ENCODE results near the gene PROK1. TPM values are rescaled to one million over a fixed set of nuclear protein-coding genes. Genes with fewer than 3 reads are reported as not detected.

Gene PROK1
- total RNA-seq, 1 experiment from 2014 or later: not detected

DNA sequence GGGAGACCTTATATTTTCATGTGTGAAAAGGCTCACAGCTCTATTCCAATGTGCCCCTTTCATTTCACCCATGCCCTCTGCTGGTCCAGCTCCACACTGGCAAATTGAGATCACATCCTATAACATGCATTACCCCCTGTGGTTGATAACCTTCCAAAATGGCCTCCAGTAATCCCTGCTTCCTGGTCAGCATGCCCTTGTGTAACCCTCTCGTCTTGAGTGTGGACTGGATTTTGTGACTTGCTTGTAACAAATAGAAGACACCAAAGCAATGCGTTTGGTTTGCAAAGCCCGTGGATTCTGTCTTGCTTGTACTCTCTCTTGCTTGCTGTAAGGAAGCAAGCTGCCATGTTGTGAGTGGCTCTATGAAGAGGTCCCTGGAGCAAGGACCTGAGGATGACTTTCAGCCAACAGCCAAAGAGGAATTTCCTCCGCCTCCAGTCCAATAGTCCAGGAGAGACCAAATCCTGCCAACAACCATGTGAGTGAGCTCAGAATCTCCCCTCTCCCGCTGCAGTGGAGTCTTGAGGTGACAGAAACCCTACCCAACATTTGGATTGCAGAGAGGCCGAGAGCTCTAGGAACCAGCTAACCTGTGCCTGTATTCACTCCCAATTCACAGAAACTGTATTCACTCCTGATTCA, 50.7 kb downstream of the PROK1 start:
- Histone ChIP-seq H3K27me3 (replicated peaks; ENCODE audit: insufficient read depth, low read depth, low read length, poor library complexity) (no peaks in the 10 kb centered on the region), H3K27ac (ENCODE audit: low read depth, low read length, poor library complexity, severe bottlenecking) (no peak overlapping the region), H3K36me3 (ENCODE audit: insufficient read depth, low read length, poor library complexity, severe bottlenecking) (no peaks in the 10 kb centered on the region), H3K9me3 (ENCODE audit: low read depth, low read length, poor library complexity, severe bottlenecking) (no peaks in the 10 kb centered on the region), H3K4me3 (ENCODE audit: low read depth, low read length, poor library complexity, severe bottlenecking) (no peak overlapping the region), H3K4me1 (ENCODE audit: insufficient read depth, low read length, poor library complexity, severe bottlenecking) (no peaks in the 10 kb centered on the region)
- intact Hi-C loops (cut with micrococcal nuclease; ENCODE audit: unreplicated experiment): no loop called here
- ChIA-PET CTCF (no interaction called here), POLR2A (ENCODE audit: low non-redundant PET) (no interaction called here)
- TF ChIP-seq EZH2 (IDR thresholded peaks at IDR 0.05; ENCODE audit: borderline replicate concordance, low read depth, low read length, poor library complexity, severe bottlenecking): no peak
- TF ChIP-seq, protein P1, sequence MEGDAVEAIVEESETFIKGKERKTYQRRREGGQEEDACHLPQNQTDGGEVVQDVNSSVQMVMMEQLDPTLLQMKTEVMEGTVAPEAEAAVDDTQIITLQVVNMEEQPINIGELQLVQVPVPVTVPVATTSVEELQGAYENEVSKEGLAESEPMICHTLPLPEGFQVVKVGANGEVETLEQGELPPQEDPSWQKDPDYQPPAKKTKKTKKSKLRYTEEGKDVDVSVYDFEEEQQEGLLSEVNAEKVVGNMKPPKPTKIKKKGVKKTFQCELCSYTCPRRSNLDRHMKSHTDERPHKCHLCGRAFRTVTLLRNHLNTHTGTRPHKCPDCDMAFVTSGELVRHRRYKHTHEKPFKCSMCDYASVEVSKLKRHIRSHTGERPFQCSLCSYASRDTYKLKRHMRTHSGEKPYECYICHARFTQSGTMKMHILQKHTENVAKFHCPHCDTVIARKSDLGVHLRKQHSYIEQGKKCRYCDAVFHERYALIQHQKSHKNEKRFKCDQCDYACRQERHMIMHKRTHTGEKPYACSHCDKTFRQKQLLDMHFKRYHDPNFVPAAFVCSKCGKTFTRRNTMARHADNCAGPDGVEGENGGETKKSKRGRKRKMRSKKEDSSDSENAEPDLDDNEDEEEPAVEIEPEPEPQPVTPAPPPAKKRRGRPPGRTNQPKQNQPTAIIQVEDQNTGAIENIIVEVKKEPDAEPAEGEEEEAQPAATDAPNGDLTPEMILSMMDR (conservative IDR thresholded peaks at IDR 0.05; ENCODE audit: low read depth, low read length): no peak
- DNase-seq (ENCODE audit: low spot score): no peak
- BruUV-seq (replicated peaks): no TSS peak

DNA sequence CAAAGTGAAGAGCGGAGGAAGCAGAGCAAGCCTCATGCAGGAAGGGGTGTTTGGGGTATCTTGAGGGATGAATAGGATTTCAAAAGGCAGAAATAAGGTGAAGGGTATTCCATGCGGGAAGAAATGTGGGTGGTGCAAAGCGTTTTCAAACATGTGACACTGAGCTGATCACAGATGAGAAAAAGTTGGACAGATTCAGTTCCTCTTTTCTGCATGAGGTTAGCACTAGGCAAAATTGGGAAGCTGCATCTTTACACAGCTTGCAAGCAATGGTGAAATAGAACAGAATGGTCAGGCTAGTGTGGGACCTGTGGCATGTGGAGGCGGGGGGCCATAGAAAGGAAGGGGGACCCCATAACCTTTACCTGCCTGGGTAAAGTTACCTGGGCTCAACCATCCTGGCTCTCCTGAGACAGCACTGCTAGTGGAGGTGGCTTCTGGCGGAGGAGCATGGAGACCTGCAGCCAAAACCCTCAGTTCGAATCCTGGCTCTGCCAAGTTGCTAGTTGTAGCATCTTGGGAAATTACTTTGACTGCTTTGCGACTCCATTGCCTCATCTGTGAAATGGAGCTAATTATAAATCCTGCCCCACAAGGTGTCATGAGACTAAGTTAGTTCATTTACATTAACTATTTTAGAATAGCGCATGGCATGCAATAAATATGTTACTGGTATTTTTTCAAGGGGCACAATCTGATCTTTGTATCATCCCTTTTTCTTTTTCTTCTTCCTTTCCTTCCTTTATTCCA, 51.6 kb downstream of the PROK1 start:
- ChIA-PET CTCF (interaction anchor here (0.6 kb wide), 1 partner anchor 17 kb away, joined by 3 read pairs; no protein-coding TSS in a partner anchor), POLR2A (ENCODE audit: low non-redundant PET) (no interaction called here)
- DNase-seq (ENCODE audit: low spot score): no peak
- intact Hi-C loops (cut with micrococcal nuclease; ENCODE audit: unreplicated experiment): no loop called here
- no peak overlapping the region for H3K4me3 ChIP-seq (ENCODE audit: low read depth, low read length, poor library complexity, severe bottlenecking)
- no peaks in the 10 kb centered on the region for H3K4me1 ChIP-seq (ENCODE audit: insufficient read depth, low read length, poor library complexity, severe bottlenecking)
- H3K27me3 ChIP-seq (replicated peaks; ENCODE audit: insufficient read depth, low read depth, low read length, poor library complexity): no peaks in the 10 kb centered on the region
- no peak for TF ChIP-seq EZH2 (IDR thresholded peaks at IDR 0.05; ENCODE audit: borderline replicate concordance, low read depth, low read length, poor library complexity, severe bottlenecking)
- TF ChIP-seq, protein P1 (conservative IDR thresholded peaks at IDR 0.05; ENCODE audit: low read depth, low read length): no peak
- no peaks in the 10 kb centered on the region for H3K36me3 ChIP-seq (ENCODE audit: insufficient read depth, low read length, poor library complexity, severe bottlenecking)
- BruUV-seq (replicated peaks): no TSS peak
- H3K27ac ChIP-seq (ENCODE audit: low read depth, low read length, poor library complexity, severe bottlenecking): no peak overlapping the region
- no peaks in the 10 kb centered on the region for H3K9me3 ChIP-seq (ENCODE audit: low read depth, low read length, poor library complexity, severe bottlenecking)

DNA sequence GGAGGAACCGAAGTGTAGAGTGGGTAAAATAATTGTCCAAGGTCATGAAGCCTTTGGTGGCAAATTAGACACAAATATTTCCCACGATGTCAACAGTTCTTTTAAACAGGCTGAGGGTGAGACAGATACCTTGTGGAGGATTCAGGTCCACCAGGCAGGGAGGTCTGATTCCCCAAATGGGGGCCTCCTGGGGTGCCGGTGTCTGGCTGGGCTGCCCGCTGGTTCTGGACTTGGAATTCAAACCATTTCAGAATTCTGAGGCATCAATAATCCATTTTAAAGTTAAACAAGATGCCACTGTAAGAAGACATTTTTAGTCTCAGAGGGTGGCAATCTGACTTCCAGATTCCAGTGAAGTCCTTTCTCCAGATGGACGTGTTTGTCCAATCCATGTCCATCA, 52.5 kb downstream of the PROK1 start:
- no TSS peak for BruUV-seq (replicated peaks)
- CTCF ChIA-PET: no interaction called here
- Histone ChIP-seq H3K4me1 (ENCODE audit: insufficient read depth, low read length, poor library complexity, severe bottlenecking) (no peaks in the 10 kb centered on the region), H3K27me3 (replicated peaks; ENCODE audit: insufficient read depth, low read depth, low read length, poor library complexity) (no peaks in the 10 kb centered on the region), H3K36me3 (ENCODE audit: insufficient read depth, low read length, poor library complexity, severe bottlenecking) (no peaks in the 10 kb centered on the region), H3K4me3 (ENCODE audit: low read depth, low read length, poor library complexity, severe bottlenecking) (no peak overlapping the region), H3K9me3 (ENCODE audit: low read depth, low read length, poor library complexity, severe bottlenecking) (no peaks in the 10 kb centered on the region), H3K27ac (ENCODE audit: low read depth, low read length, poor library complexity, severe bottlenecking) (no peak overlapping the region)
- POLR2A ChIA-PET (ENCODE audit: low non-redundant PET): no interaction called here
- intact Hi-C loops (cut with micrococcal nuclease; ENCODE audit: unreplicated experiment): no loop called here
- DNase-seq (ENCODE audit: low spot score): no peak
- TF ChIP-seq EZH2 (IDR thresholded peaks at IDR 0.05; ENCODE audit: borderline replicate concordance, low read depth, low read length, poor library complexity, severe bottlenecking): no peak
- TF ChIP-seq, protein P1 (conservative IDR thresholded peaks at IDR 0.05; ENCODE audit: low read depth, low read length): no peak

All from A673 (cell line).